ENCODE measurements around the gene DCC. TPM values are rescaled to one million over a fixed set of nuclear protein-coding genes. Genes with fewer than 3 reads are reported as not detected.

DCC gene
- total and polyA plus RNA-seq, 4 experiments from 2014 or later: not detected

GRCh38 chr18:52971097-52971496 lies 631.1 kb downstream of the DCC start:
- Mint-ChIP-seq H3K4me1 (no peaks in the 10 kb centered on the region), H3K27ac (no peak overlapping the region), H3K36me3 (no peaks in the 10 kb centered on the region), H3K27me3 (no peaks in the 10 kb centered on the region), H3K9me3 (peaks cover 0 to 12% (median 6%) of the 10 kb centered on the region in 8 donors), H3K4me3 (no peak overlapping the region)
- no peaks in the 10 kb centered on the region for H3K9me3 ChIP-seq (ENCODE audit: control insufficient read depth in 1 of 2, low read length in 2 of 2)
- H3K36me3 ChIP-seq (ENCODE audit: insufficient read depth, low read length): no peaks in the 10 kb centered on the region
- intact Hi-C loops (cut with micrococcal nuclease): no loop called here
- ChIA-PET POLR2A (ENCODE audit: partially characterized antibody) (no interaction called here), CTCF (ENCODE audit: partially characterized antibody) (no interaction called here)
- no peaks in the 10 kb centered on the region for H3K27me3 ChIP-seq (ENCODE audit: insufficient read depth, low read length)
- no peaks in the 10 kb centered on the region for H3K4me1 ChIP-seq (ENCODE audit: insufficient read depth, low read length)
- H3K4me3 ChIP-seq (ENCODE audit: low read length in 2 of 2): no peak overlapping the region
- DNase-seq: no peak
- no peak overlapping the region for H3K27ac ChIP-seq (ENCODE audit: low read depth, low read length)

DNA sequence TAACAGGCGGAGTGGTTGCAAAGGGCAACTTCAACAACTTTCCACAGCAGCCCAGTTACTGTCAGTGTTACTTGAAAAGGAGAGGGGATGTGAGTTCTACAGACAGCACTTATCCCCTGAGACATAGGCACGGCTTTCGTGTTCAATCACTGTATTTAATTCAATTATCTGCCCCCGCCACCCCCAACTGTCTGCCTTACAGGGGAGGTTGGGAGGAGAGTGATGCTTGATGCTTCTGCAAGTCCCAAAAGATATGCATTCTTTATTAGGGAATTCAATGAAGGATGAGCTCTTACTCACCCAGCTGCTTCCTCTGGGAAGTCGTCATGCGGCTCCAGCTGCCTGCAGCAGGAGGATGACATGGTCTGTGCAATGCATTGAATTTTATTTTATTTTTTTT lies 639.9 kb downstream of the DCC start:
- Histone ChIP-seq H3K27me3 (ENCODE audit: insufficient read depth, low read length) (no peaks in the 10 kb centered on the region), H3K9me3 (ENCODE audit: control insufficient read depth in 1 of 2, low read length in 2 of 2) (no peaks in the 10 kb centered on the region), H3K36me3 (ENCODE audit: insufficient read depth, low read length) (no peaks in the 10 kb centered on the region), H3K27ac (ENCODE audit: low read depth, low read length) (no peak overlapping the region), H3K4me1 (ENCODE audit: insufficient read depth, low read length) (no peaks in the 10 kb centered on the region), H3K4me3 (ENCODE audit: low read length in 2 of 2) (no peak overlapping the region)
- H3K27me3 Mint-ChIP-seq: no peaks in the 10 kb centered on the region
- no peak overlapping the region for H3K4me3 Mint-ChIP-seq
- ChIA-PET POLR2A (ENCODE audit: partially characterized antibody) (no interaction called here), CTCF (ENCODE audit: partially characterized antibody) (no interaction called here)
- no peaks in the 10 kb centered on the region for H3K4me1 Mint-ChIP-seq
- no peaks in the 10 kb centered on the region for H3K36me3 Mint-ChIP-seq
- no peak overlapping the region for H3K27ac Mint-ChIP-seq
- intact Hi-C loops (cut with micrococcal nuclease): no loop called here
- H3K9me3 Mint-ChIP-seq: peaks cover 0 to 11% (median 1%) of the 10 kb centered on the region in 8 donors
- no peak for DNase-seq

GRCh38 chr18:52991246-52991645 lies 651.2 kb downstream of the DCC start:
- Mint-ChIP-seq H3K27ac (no peak overlapping the region), H3K4me1 (no peaks in the 10 kb centered on the region), H3K4me3 (no peak overlapping the region), H3K9me3 (peaks cover 0 to 9% (median 2%) of the 10 kb centered on the region in 8 donors), H3K27me3 (no peaks in the 10 kb centered on the region), H3K36me3 (no peaks in the 10 kb centered on the region)
- Histone ChIP-seq H3K4me3 (ENCODE audit: low read length in 2 of 2) (no peak overlapping the region), H3K27ac (ENCODE audit: low read depth, low read length) (no peak overlapping the region), H3K9me3 (ENCODE audit: control insufficient read depth in 1 of 2, low read length in 2 of 2) (no peaks in the 10 kb centered on the region), H3K27me3 (ENCODE audit: insufficient read depth, low read length) (no peaks in the 10 kb centered on the region), H3K4me1 (ENCODE audit: insufficient read depth, low read length) (no peaks in the 10 kb centered on the region), H3K36me3 (ENCODE audit: insufficient read depth, low read length) (no peaks in the 10 kb centered on the region)
- POLR2A ChIA-PET (ENCODE audit: partially characterized antibody): no interaction called here
- CTCF ChIA-PET (ENCODE audit: partially characterized antibody): no interaction called here
- no peak for DNase-seq
- intact Hi-C loops (cut with micrococcal nuclease): no loop called here

DNA sequence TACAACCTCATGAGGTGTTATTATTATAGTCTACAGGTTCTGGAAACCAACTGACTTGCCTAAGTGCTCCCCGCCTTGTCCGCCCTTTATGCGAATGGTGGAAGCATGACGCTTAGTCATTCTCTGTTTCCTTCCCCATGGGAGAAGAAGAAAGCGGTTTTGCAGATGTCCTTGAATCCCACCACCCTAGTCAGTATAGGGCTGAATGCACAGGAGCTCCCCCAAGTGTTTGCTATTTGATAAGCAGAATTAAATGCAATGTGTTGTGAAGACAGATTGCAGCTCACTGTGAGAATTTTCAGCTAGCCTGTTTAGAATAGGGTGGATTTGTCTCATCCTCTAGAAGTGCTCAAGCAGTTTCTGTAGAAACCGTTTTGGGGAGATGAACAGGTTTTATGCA lies 652.0 kb downstream of the DCC start:
- no peak overlapping the region for H3K27ac Mint-ChIP-seq
- intact Hi-C loops (cut with micrococcal nuclease): no loop called here
- no peaks in the 10 kb centered on the region for H3K9me3 ChIP-seq (ENCODE audit: control insufficient read depth in 1 of 2, low read length in 2 of 2)
- H3K4me3 ChIP-seq (ENCODE audit: low read length in 2 of 2): no peak overlapping the region
- no peaks in the 10 kb centered on the region for H3K4me1 ChIP-seq (ENCODE audit: insufficient read depth, low read length)
- no peaks in the 10 kb centered on the region for H3K27me3 Mint-ChIP-seq
- no peak for DNase-seq
- no peak overlapping the region for H3K4me3 Mint-ChIP-seq
- peaks cover 0 to 6% (median 4%) of the 10 kb centered on the region in 8 donors for H3K9me3 Mint-ChIP-seq
- H3K36me3 Mint-ChIP-seq: no peaks in the 10 kb centered on the region
- no peaks in the 10 kb centered on the region for H3K4me1 Mint-ChIP-seq
- no peaks in the 10 kb centered on the region for H3K36me3 ChIP-seq (ENCODE audit: insufficient read depth, low read length)
- H3K27me3 ChIP-seq (ENCODE audit: insufficient read depth, low read length): no peaks in the 10 kb centered on the region
- no peak overlapping the region for H3K27ac ChIP-seq (ENCODE audit: low read depth, low read length)
- ChIA-PET CTCF (ENCODE audit: partially characterized antibody) (no interaction called here), POLR2A (ENCODE audit: partially characterized antibody) (no interaction called here)

DNA sequence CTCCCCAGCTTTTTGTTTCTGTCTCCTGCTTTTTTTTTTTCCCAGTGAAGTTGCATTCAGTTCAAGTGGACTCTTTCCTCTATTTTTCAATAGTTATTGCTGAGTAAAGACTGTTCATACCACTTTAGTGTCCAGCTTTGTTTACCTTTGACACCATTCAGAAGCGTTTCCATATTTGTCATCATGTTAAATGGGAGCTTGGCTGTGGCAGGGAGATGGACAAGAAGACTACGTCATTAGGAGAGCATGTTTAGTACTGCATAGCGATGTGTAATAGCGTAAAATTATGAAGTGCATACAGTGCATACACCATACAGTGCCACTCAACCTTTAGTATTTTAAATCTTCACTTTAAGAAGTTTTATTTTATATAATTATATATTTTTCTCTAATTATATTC lies 655.9 kb downstream of the DCC start:
- H3K4me3 ChIP-seq (ENCODE audit: low read length in 2 of 2): no peak overlapping the region
- Mint-ChIP-seq H3K27ac (no peak overlapping the region), H3K9me3 (peaks cover 0 to 5% (median 3%) of the 10 kb centered on the region in 8 donors), H3K4me3 (no peak overlapping the region), H3K4me1 (no peaks in the 10 kb centered on the region), H3K36me3 (no peaks in the 10 kb centered on the region), H3K27me3 (no peaks in the 10 kb centered on the region)
- H3K27ac ChIP-seq (ENCODE audit: low read depth, low read length): no peak overlapping the region
- DNase-seq: no peak
- no peaks in the 10 kb centered on the region for H3K36me3 ChIP-seq (ENCODE audit: insufficient read depth, low read length)
- no peaks in the 10 kb centered on the region for H3K4me1 ChIP-seq (ENCODE audit: insufficient read depth, low read length)
- ChIA-PET CTCF (ENCODE audit: partially characterized antibody) (no interaction called here), POLR2A (ENCODE audit: partially characterized antibody) (no interaction called here)
- intact Hi-C loops (cut with micrococcal nuclease): no loop called here
- H3K27me3 ChIP-seq (ENCODE audit: insufficient read depth, low read length): no peaks in the 10 kb centered on the region
- no peaks in the 10 kb centered on the region for H3K9me3 ChIP-seq (ENCODE audit: control insufficient read depth in 1 of 2, low read length in 2 of 2)

GRCh38 chr18:52999633-53000032 lies 659.6 kb downstream of the DCC start:
- no peaks in the 10 kb centered on the region for H3K9me3 ChIP-seq (ENCODE audit: control insufficient read depth in 1 of 2, low read length in 2 of 2)
- intact Hi-C loops (cut with micrococcal nuclease): no loop called here
- no peak overlapping the region for H3K27ac Mint-ChIP-seq
- H3K27me3 ChIP-seq (ENCODE audit: insufficient read depth, low read length): no peaks in the 10 kb centered on the region
- no peak overlapping the region for H3K27ac ChIP-seq (ENCODE audit: low read depth, low read length)
- H3K4me3 Mint-ChIP-seq: no peak overlapping the region
- CTCF ChIA-PET (ENCODE audit: partially characterized antibody): no interaction called here
- H3K36me3 ChIP-seq (ENCODE audit: insufficient read depth, low read length): no peaks in the 10 kb centered on the region
- no peaks in the 10 kb centered on the region for H3K4me1 Mint-ChIP-seq
- H3K27me3 Mint-ChIP-seq: no peaks in the 10 kb centered on the region
- no peaks in the 10 kb centered on the region for H3K36me3 Mint-ChIP-seq
- peaks cover 0 to 7% (median 3%) of the 10 kb centered on the region in 8 donors for H3K9me3 Mint-ChIP-seq
- no peak for DNase-seq
- no peak overlapping the region for H3K4me3 ChIP-seq (ENCODE audit: low read length in 2 of 2)
- POLR2A ChIA-PET (ENCODE audit: partially characterized antibody): no interaction called here
- no peaks in the 10 kb centered on the region for H3K4me1 ChIP-seq (ENCODE audit: insufficient read depth, low read length)

- POLR2A ChIA-PET (ENCODE audit: partially characterized antibody): no interaction called here
- CTCF ChIA-PET (ENCODE audit: partially characterized antibody): no interaction called here
- no peaks in the 10 kb centered on the region for H3K27me3 Mint-ChIP-seq
These were observed 664.8 kb downstream of the DCC start for GRCh38 chr18:53004798-53005197.

GRCh38 chr18:53018791-53019190 lies 678.8 kb downstream of the DCC start:
- POLR2A ChIA-PET (ENCODE audit: partially characterized antibody): no interaction called here

More at GRCh38 chr18:53004798-53005197, 664.8 kb downstream of the DCC start:
- no peak overlapping the region for H3K27ac ChIP-seq (ENCODE audit: low read depth, low read length)
- no peak overlapping the region for H3K4me3 Mint-ChIP-seq
- no peaks in the 10 kb centered on the region for H3K4me1 ChIP-seq (ENCODE audit: insufficient read depth, low read length)
- no peaks in the 10 kb centered on the region for H3K9me3 ChIP-seq (ENCODE audit: control insufficient read depth in 1 of 2, low read length in 2 of 2)
- peaks cover 0 to 6% (median 3%) of the 10 kb centered on the region in 8 donors for H3K9me3 Mint-ChIP-seq
- H3K27ac Mint-ChIP-seq: no peak overlapping the region
- DNase-seq: no peak
- H3K4me3 ChIP-seq (ENCODE audit: low read length in 2 of 2): no peak overlapping the region
- intact Hi-C loops (cut with micrococcal nuclease): no loop called here
- H3K36me3 Mint-ChIP-seq: no peaks in the 10 kb centered on the region
- no peaks in the 10 kb centered on the region for H3K27me3 ChIP-seq (ENCODE audit: insufficient read depth, low read length)
- H3K36me3 ChIP-seq (ENCODE audit: insufficient read depth, low read length): no peaks in the 10 kb centered on the region
- H3K4me1 Mint-ChIP-seq: no peaks in the 10 kb centered on the region

More at GRCh38 chr18:53018791-53019190, 678.8 kb downstream of the DCC start:
- Mint-ChIP-seq H3K36me3 (no peaks in the 10 kb centered on the region), H3K27me3 (no peaks in the 10 kb centered on the region), H3K9me3 (peaks cover 0 to 8% (median under 1%) of the 10 kb centered on the region in 8 donors), H3K27ac (no peak overlapping the region), H3K4me3 (no peak overlapping the region), H3K4me1 (no peaks in the 10 kb centered on the region)
- H3K27ac ChIP-seq (ENCODE audit: low read depth, low read length): no peak overlapping the region
- no peak for DNase-seq
- no peak overlapping the region for H3K4me3 ChIP-seq (ENCODE audit: low read length in 2 of 2)
- intact Hi-C loops (cut with micrococcal nuclease): no loop called here
- H3K36me3 ChIP-seq (ENCODE audit: insufficient read depth, low read length): no peaks in the 10 kb centered on the region
- H3K9me3 ChIP-seq (ENCODE audit: control insufficient read depth in 1 of 2, low read length in 2 of 2): peaks cover 0 to 6% of the 10 kb centered on the region in 2 donors
- H3K27me3 ChIP-seq (ENCODE audit: insufficient read depth, low read length): no peaks in the 10 kb centered on the region
- no peaks in the 10 kb centered on the region for H3K4me1 ChIP-seq (ENCODE audit: insufficient read depth, low read length)
- CTCF ChIA-PET (ENCODE audit: partially characterized antibody): no interaction called here
